IMR-90 (cell line): ENCODE measurements around the gene TIFAB.

Experiments used
- BHLHE40 ChIP-seq: fragments of 150-350 bp; IDR thresholded peaks from 2 replicates; pipeline ENCODE4 v1.6.1; 2016; ENCODE audit warnings: mild to moderate bottlenecking, low read depth, low read length
- CEBPB ChIP-seq: IDR thresholded peaks from 2 replicates; pipeline ENCODE4 v1.6.1; 2012; ENCODE audit warnings: low read depth, low read length, improper control_type of control experiment
- MAFK ChIP-seq: IDR thresholded peaks from 2 replicates; pipeline ENCODE4 v1.6.1; 2012; ENCODE audit warnings: low read depth, low read length, improper control_type of control experiment
- MXI1 ChIP-seq: IDR thresholded peaks from 2 replicates; pipeline ENCODE4 v1.6.1; 2012; ENCODE audit warnings: low read depth, mild to moderate bottlenecking, low read length, moderate library complexity, borderline replicate concordance
- POLR2A ChIP-seq: IDR thresholded peaks from 2 replicates; pipeline ENCODE4 v1.6.1; 2012; ENCODE audit warnings: mild to moderate bottlenecking, low read depth, low read length
- RAD21 ChIP-seq: IDR thresholded peaks from 2 replicates; pipeline ENCODE4 v1.6.1; 2012; ENCODE audit warnings: low read length, improper control_type of control experiment
- RCOR1 ChIP-seq: IDR thresholded peaks from 2 replicates; pipeline ENCODE4 v1.6.1; 2012; ENCODE audit warnings: mild to moderate bottlenecking, low read length, improper control_type of control experiment; ENCODE audit not compliant: insufficient replicate concordance
- SMC3 ChIP-seq: fragments of 150-350 bp; IDR thresholded peaks from 2 replicates; pipeline ENCODE4 v1.6.1; 2016; ENCODE audit warnings: low read depth, mild to moderate bottlenecking, antibody characterized with exemption, low read length, moderate library complexity
- TF ChIP-seq, protein P1 (sequence below): conservative IDR thresholded peaks from 2 replicates; pipeline ENCODE4 v1.5.1; 2012; ENCODE audit warnings: mild to moderate bottlenecking, low read depth, low read length, improper control_type of control experiment
- TF ChIP-seq, protein P2 (sequence below): fragments of 150-350 bp; IDR thresholded peaks from 2 replicates; pipeline ENCODE4 v1.6.1; 2016; ENCODE audit warnings: low read depth, mild to moderate bottlenecking, low read length, moderate library complexity, borderline replicate concordance
- TF ChIP-seq, protein P3 (sequence below): fragments of 150-350 bp; IDR thresholded peaks from 2 replicates; pipeline ENCODE4 v1.6.1; 2017; ENCODE audit warnings: mild to moderate bottlenecking, antibody characterized with exemption, low read length, low read depth

DNA sequence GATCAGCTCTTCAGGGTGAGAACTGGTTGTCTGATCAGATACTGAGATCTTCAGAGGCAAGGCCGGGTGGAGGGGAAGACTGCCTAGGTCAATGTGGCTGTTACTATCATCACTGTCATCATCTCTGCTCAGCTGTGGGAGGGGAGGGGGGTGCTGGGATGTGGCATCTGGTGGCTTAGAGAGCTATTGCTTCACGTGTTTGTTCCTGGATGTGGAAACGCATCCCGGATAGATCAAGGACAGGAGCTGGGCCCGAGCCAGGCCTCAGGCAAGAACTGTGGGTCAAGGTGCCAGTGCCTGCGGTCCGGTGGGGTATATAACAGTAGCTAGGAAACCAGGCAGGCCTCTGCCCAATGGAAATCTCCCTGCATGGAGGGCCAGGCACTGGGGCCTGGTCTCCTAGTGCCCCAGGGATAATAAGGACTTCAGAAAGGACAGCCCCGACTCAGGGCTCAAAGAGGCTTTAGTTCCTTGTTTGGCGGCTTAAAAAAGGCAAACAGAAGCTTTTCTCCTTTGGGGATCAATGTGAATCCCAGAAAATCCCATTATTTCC, 30.3 kb upstream of the TIFAB start:
- TF ChIP-seq, protein P1, sequence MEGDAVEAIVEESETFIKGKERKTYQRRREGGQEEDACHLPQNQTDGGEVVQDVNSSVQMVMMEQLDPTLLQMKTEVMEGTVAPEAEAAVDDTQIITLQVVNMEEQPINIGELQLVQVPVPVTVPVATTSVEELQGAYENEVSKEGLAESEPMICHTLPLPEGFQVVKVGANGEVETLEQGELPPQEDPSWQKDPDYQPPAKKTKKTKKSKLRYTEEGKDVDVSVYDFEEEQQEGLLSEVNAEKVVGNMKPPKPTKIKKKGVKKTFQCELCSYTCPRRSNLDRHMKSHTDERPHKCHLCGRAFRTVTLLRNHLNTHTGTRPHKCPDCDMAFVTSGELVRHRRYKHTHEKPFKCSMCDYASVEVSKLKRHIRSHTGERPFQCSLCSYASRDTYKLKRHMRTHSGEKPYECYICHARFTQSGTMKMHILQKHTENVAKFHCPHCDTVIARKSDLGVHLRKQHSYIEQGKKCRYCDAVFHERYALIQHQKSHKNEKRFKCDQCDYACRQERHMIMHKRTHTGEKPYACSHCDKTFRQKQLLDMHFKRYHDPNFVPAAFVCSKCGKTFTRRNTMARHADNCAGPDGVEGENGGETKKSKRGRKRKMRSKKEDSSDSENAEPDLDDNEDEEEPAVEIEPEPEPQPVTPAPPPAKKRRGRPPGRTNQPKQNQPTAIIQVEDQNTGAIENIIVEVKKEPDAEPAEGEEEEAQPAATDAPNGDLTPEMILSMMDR: no peak
- no peak for TF ChIP-seq CEBPB
- no peak for TF ChIP-seq BHLHE40
- no peak for TF ChIP-seq SMC3
- no peak for TF ChIP-seq MAFK
- TF ChIP-seq MXI1: no peak
- no peak for TF ChIP-seq POLR2A
- TF ChIP-seq RAD21: no peak
- TF ChIP-seq, protein P2, sequence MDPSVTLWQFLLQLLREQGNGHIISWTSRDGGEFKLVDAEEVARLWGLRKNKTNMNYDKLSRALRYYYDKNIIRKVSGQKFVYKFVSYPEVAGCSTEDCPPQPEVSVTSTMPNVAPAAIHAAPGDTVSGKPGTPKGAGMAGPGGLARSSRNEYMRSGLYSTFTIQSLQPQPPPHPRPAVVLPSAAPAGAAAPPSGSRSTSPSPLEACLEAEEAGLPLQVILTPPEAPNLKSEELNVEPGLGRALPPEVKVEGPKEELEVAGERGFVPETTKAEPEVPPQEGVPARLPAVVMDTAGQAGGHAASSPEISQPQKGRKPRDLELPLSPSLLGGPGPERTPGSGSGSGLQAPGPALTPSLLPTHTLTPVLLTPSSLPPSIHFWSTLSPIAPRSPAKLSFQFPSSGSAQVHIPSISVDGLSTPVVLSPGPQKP: no peak
- no peak for TF ChIP-seq RCOR1
- TF ChIP-seq, protein P3, sequence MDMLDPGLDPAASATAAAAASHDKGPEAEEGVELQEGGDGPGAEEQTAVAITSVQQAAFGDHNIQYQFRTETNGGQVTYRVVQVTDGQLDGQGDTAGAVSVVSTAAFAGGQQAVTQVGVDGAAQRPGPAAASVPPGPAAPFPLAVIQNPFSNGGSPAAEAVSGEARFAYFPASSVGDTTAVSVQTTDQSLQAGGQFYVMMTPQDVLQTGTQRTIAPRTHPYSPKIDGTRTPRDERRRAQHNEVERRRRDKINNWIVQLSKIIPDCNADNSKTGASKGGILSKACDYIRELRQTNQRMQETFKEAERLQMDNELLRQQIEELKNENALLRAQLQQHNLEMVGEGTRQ: no peak
